Peyer's patch (tissue), 4 donors: Measurements from ENCODE around the gene DHX36.

Source experiments
- CTCF ChIP-seq, 6 experiments: fragments of 450-650 bp in 4 of 6; fragments of 200-600 bp in 2 of 6; sonication (generic) in 1 of 6; IDR thresholded peaks; one replicate each; pipeline ENCODE4 v1.5.1; 2017 to 2019; ENCODE audit warnings: antibody characterized with exemption in 6 of 6, mild to moderate bottlenecking in 3 of 6, moderate library complexity in 1 of 6
- POLR2A ChIP-seq, 2 donors: fragments of 450-650 bp; IDR thresholded peaks; one replicate each; pipeline ENCODE4 v1.5.1; 2017; ENCODE audit warnings: antibody characterized with exemption in 2 of 2, mild to moderate bottlenecking in 2 of 2, moderate library complexity in 2 of 2

GRCh38 chr3:154242766-154243165 lies 81.5 kb downstream of the DHX36 start:
- TF ChIP-seq CTCF (IDR thresholded peaks at IDR 0.05) (no peak), POLR2A (IDR thresholded peaks at IDR 0.05) (no peak)
